ENCODE measurements around the gene AEBP1. TPM values are rescaled to one million over a fixed set of nuclear protein-coding genes. Genes with fewer than 3 reads are reported as not detected.

Gene AEBP1
- total and polyA plus RNA-seq, 2 experiments from 2014 or later: 15.1 to 42.0 TPM

GRCh38 chr7:44065431-44066110 is 38.6 kb upstream of the AEBP1 start, which contains the start of gene PGAM2:
Gene PGAM2, minus strand, starts transcription at chr7:44065567. Its CDS starts 38 bp downstream, at chr7:44065529.
- Histone ChIP-seq H3F3A (replicated peaks; ENCODE audit: low read depth) (peaks cover 5% of the 10 kb centered on the region; the same call in 1 of the 2 replicates), H3K79me2 (replicated peaks; ENCODE audit: insufficient read depth) (no peaks in the 10 kb centered on the region), H2AFZ (no peak within 1 kb of the TSS), H3K4me1 (ENCODE audit: insufficient read depth) (peaks cover 27% of the 10 kb centered on the region), H3K27me3 (ENCODE audit: insufficient read depth) (peaks cover 28% of the 10 kb centered on the region), H4K20me1 (replicated peaks; ENCODE audit: insufficient read depth) (0 out of 2 replicates have a peak, but pooled peaks cover 7% of the 10 kb centered on the region), H3K36me3 (ENCODE audit: insufficient read depth) (no peaks in the 10 kb centered on the region), H3K4me3 (peak within 1 kb of the TSS; percentile 52), H3K9me2 (ENCODE audit: insufficient read depth) (no peaks in the 10 kb centered on the region), H3K4me2 (peak within 1 kb of the TSS; percentile 83), H3K27ac (ENCODE audit: low read depth) (no peak within 1 kb of the TSS)
- Mint-ChIP-seq H3K27me3 (ENCODE audit: insufficient read depth, low read depth, poor library complexity) (peaks cover 24% of the 10 kb centered on the region), H3K9me3 (no peaks in the 10 kb centered on the region; the same call in 2 of the 3 replicates), H3K4me3 (peak within 1 kb of the TSS; percentile 65), H3K27ac (peak within 1 kb of the TSS; percentile 70; the same call in 1 of the 2 replicates), H3K4me1 (peaks cover 29% of the 10 kb centered on the region), H3K36me3 (ENCODE audit: low read depth) (peaks cover 14% of the 10 kb centered on the region)
- ATAC-seq (peak; percentile 73), DNase-seq (ENCODE audit: low spot score) (peak; percentile 67)
- TF ChIP-seq POLR2AphosphoS5 (IDR thresholded peaks at IDR 0.05; ENCODE audit: low read depth): peak; percentile 21; the same call in 1 of the 2 replicates
- TF ChIP-seq STAT1 (IDR thresholded peaks at IDR 0.05; ENCODE audit: unreplicated experiment): no peak

- Histone ChIP-seq H3K4me2 (peak overlapping the region; percentile 69), H2AFZ (no peak overlapping the region)
- peak overlapping the region; percentile 70; the same call in 1 of the 2 replicates for H3K27ac Mint-ChIP-seq
- TF ChIP-seq REST (IDR thresholded peaks at IDR 0.05; ENCODE audit: unreplicated experiment) (no peak), ZNF331 (CRISPR knock-in tag; IDR thresholded peaks at IDR 0.05; ENCODE audit: low read depth) (no peak), ETS1 (IDR thresholded peaks at IDR 0.05) (no peak), JUNB (IDR thresholded peaks at IDR 0.05; ENCODE audit: unreplicated experiment) (no peak), ZNF114 (CRISPR knock-in tag; IDR thresholded peaks at IDR 0.05) (no peak), NANOG (IDR thresholded peaks at IDR 0.05; ENCODE audit: borderline replicate concordance) (no peak), STAT1 (IDR thresholded peaks at IDR 0.05; ENCODE audit: unreplicated experiment) (no peak), ZNF462 (CRISPR knock-in tag; IDR thresholded peaks at IDR 0.05) (no peak), EZH2 (IDR thresholded peaks at IDR 0.05; ENCODE audit: low read depth, unreplicated experiment) (no peak)
These were observed 38.1 kb upstream of the AEBP1 start for GRCh38 chr7:44066111-44066460.

More at GRCh38 chr7:44066111-44066460, 38.1 kb upstream of the AEBP1 start:
- Histone ChIP-seq H3K79me2 (replicated peaks; ENCODE audit: insufficient read depth) (no peaks in the 10 kb centered on the region), H3K4me3 (peak overlapping the region; percentile 41), H3K9me2 (ENCODE audit: insufficient read depth) (no peaks in the 10 kb centered on the region), H3K27me3 (ENCODE audit: insufficient read depth) (peaks cover 28% of the 10 kb centered on the region), H3K27ac (ENCODE audit: low read depth) (no peak overlapping the region), H3F3A (replicated peaks; ENCODE audit: low read depth) (peaks cover 5% of the 10 kb centered on the region; the same call in 1 of the 2 replicates), H3K36me3 (ENCODE audit: insufficient read depth) (no peaks in the 10 kb centered on the region), H3K4me1 (ENCODE audit: insufficient read depth) (peaks cover 27% of the 10 kb centered on the region), H4K20me1 (replicated peaks; ENCODE audit: insufficient read depth) (0 out of 2 replicates have a peak, but pooled peaks cover 7% of the 10 kb centered on the region)
- Mint-ChIP-seq H3K4me1 (peaks cover 29% of the 10 kb centered on the region), H3K27me3 (ENCODE audit: insufficient read depth, low read depth, poor library complexity) (peaks cover 24% of the 10 kb centered on the region), H3K36me3 (ENCODE audit: low read depth) (peaks cover 14% of the 10 kb centered on the region), H3K4me3 (peak overlapping the region; percentile 29; the same call in 1 of the 3 replicates), H3K9me3 (no peaks in the 10 kb centered on the region; the same call in 2 of the 3 replicates)
- no peak; the same call in 2 of the 3 replicates for ATAC-seq
- no peak for DNase-seq (ENCODE audit: low spot score)
